SKM-1 (cell line): ENCODE results near the gene MMP14.
"Not testable (repeated sequence)": the region's sequence is repeated elsewhere in the genome, so short reads cannot be mapped to it uniquely, and the experiment has no call there.

ENCODE experiments used
- DNase-seq: peaks from one replicate; lab custom pipeline; 2025; ENCODE audit not compliant: unreplicated experiment; lab: John Stamatoyannopoulos, UW

Gene MMP14

GRCh38 chr14:22841769-22842168 lies 5.4 kb downstream of the MMP14 start:
- DNase-seq, result no peak

GRCh38 chr14:22842211-22843122 lies 6.1 kb downstream of the MMP14 start:
- no peak for DNase-seq

GRCh38 chr14:22843123-22843925 lies 6.9 kb downstream of the MMP14 start:
- DNase-seq, result no peak

GRCh38 chr14:22844221-22845102 lies 8.1 kb downstream of the MMP14 start:
- no peak for DNase-seq

GRCh38 chr14:22845103-22845394 lies 8.7 kb downstream of the MMP14 start:
- DNase-seq, result no peak

GRCh38 chr14:22845821-22846625 lies 9.6 kb downstream of the MMP14 start:
- DNase-seq, result no peak

GRCh38 chr14:22846811-22847307 lies 10.5 kb downstream of the MMP14 start:
- DNase-seq, result no peak

- DNase-seq, result no peak
Observed at GRCh38 chr14:22847661-22848341, 11.4 kb downstream of the MMP14 start.

- DNase-seq, result no peak
Observed at GRCh38 chr14:22848351-22849164, 12.2 kb downstream of the MMP14 start.

GRCh38 chr14:22849212-22849819 lies 12.9 kb downstream of the MMP14 start:
- DNase-seq, result no peak

GRCh38 chr14:22850944-22851764 lies 14.8 kb downstream of the MMP14 start:
- peak; percentile 63 for DNase-seq

GRCh38 chr14:22852178-22852577 lies 15.8 kb downstream of the MMP14 start:
- not testable (repeated sequence) for DNase-seq

- no peak for DNase-seq
Observed at GRCh38 chr14:22852599-22852939, 16.2 kb downstream of the MMP14 start.

- no peak for DNase-seq
Observed at GRCh38 chr14:22852940-22853767, 16.8 kb downstream of the MMP14 start.

GRCh38 chr14:22854296-22854695 lies 17.9 kb downstream of the MMP14 start:
- not testable (repeated sequence) for DNase-seq

- DNase-seq, result no peak
Observed at GRCh38 chr14:22854963-22855724, 18.8 kb downstream of the MMP14 start.
